Measurements from ENCODE around the gene FRG2.
"Not testable (repeated sequence)": the region's sequence is repeated elsewhere in the genome, so short reads cannot be mapped to it uniquely, and the experiment has no call there.

- TF ChIP-seq CTCF (IDR thresholded peaks at IDR 0.05; ENCODE audit: poor library complexity); EZH2phosphoT487 (IDR thresholded peaks at IDR 0.05; ENCODE audit: low read depth, severe bottlenecking, unreplicated experiment): not testable (repeated sequence)
Measured at GRCh38 chr4:190019859-190020463, 7.1 kb downstream of the FRG2 start.
